Measurements from ENCODE around the gene CCDC172.
"Not testable (repeated sequence)": the region's sequence is repeated elsewhere in the genome, so short reads cannot be mapped to it uniquely, and the experiment has no call there.

Gene CCDC172

DNA sequence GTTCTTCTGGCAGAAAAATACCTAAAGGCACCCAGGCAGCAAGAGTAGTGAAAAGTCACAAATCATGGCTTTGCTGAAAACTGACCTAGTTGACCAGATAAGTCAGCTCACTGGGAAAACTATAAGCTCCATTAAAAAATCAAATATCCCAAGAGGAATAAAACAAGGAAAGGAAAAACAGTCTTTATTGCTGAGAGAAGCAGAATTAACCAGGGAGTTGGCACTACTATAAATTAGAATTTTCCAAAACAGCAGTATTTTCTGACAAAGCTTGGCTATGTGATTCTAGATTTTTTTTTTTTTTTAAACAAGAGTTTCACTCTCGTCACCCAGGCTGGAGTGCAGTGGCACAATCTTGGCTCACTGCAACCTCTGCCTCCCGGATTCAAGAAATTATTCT lies 12.6 kb downstream of the CCDC172 start:
- no peak for DNase-seq (ENCODE audit: low read depth in 2 of 2)

DNA sequence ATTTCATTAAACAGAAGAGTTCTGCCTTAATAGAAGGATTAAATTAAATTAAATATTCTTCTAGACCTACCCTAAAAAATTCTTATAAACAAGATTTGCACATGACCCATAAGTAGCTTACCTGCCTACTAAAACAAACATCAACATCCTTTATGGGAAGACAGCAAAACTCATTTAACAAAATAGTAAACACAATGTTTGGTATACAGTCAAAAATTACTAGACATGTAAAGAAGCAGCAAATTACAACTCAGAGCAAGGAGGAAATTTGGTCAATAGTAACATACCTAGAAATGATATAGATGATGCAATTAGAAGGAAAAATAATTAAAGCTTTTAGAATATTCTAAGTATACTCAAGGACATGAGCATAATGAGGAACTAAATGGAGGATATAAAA lies 27.9 kb downstream of the CCDC172 start:
- DNase-seq (ENCODE audit: low read depth in 2 of 2): no peak

DNA sequence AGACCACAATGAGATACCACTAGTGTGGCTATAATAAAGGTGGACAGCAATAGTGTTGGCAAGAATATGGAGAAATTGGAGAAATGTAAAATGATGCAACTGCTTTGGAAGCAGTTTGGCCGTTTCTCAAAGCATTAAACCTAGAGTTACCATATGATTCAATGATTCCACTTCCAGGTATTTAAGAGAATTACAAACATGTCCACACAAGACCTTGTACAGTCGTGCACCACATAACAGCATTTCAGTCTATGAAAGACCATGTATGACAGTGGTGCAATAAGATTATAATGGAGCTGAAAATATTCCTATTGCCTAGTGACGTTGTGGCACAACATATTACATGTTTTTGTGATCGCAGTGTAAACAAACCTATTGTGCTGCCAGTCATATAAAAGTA lies 29.6 kb downstream of the CCDC172 start:
- no peak for DNase-seq (ENCODE audit: low read depth in 2 of 2)

DNA sequence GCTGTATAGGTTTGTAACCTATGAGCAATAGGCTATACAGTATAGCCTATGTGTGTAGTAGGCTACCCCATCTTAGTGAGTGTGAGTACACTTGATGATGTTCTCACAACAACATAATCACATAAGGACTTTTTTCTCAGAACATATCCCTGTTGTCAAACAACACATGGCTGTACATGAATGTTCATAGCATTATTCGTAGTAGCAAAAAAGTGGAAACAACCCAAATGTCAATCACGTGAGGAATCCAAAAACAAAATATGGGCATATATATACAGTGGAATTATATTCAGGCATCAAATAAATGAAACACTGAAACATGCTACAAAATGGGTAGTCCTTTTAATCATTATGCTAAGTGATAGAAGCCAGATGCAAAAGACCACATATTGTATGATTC lies 31.1 kb downstream of the CCDC172 start:
- no peak for DNase-seq (ENCODE audit: low read depth in 2 of 2)

DNA sequence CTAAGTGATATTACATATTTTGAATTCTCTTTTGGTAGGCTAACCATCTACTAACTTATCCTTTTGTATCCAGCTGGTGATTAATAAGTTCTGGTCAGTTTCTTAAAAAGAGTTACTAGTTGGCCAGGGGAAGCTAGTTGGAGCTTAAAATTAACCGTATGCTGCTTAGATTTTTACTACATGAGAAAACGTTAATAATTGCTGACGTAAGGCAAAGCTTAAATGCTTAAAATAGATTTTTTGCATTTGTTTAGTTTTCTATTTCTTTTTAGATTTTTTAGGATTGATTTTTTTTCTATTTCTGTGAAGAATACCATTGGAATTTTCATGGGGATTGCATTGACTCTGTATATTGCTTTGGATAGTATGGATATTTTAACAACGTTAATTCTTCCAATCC lies 32.6 kb downstream of the CCDC172 start:
- no peak for DNase-seq (ENCODE audit: low read depth in 2 of 2)

DNA sequence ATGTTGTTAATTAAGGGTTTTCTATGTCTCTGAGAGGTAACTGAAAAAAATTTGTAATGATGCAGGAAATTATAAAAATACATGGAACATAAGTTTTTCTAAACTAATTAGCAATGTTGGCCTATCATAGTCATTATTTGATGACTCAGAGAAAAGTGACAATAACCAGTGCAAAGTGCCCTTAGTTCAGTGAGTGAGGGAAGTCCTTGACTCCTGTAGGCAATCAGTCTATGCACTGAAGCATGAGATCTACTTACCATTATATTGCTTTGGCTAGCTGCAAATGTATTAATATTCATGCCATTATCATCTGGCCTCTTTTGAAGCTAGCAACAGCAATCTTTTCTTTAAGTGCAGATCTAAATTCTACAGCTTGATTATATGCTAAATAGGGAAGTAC lies 40.6 kb downstream of the CCDC172 start:
- no peak for DNase-seq (ENCODE audit: low read depth in 2 of 2)

DNA sequence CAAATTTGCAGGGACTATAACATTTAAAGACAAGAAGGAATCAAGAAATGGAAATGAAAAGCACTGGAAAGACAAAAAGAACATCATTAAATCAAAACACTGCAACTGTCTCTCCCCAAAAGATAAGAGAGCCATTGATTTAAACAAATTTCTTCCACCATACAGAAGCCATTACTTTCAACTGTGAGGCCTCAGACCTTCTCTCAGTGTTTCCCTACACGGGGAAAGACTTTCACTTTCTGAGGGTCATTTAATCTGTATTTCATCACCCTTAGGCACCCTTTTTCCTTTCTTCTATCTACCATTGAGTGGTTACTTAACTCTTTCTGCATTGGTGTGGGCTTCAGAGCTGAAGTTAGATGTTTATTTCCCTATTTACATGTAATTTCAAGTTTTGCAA lies 47.5 kb downstream of the CCDC172 start:
- DNase-seq (ENCODE audit: low read depth in 2 of 2): no peak

DNA sequence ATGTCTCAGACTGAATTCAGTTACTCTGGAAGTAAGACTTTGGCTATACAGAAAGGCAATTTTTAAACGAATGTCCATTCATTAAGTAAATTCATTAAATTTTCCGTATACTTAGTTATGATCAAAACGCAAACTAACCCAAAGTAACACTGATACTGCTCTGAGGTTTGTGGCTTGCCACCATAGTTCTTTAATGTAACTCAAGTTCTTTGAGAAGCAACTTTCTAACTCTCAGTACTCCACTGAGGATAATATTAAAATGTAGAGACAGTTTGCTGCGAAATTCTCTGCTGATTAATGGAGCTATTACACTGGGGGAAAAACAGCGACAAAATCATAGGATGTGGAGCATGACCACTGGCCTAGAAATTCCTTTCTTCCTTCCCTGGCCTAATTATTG lies 58.0 kb downstream of the CCDC172 start:
- no peak for DNase-seq (ENCODE audit: low read depth in 2 of 2)

DNA sequence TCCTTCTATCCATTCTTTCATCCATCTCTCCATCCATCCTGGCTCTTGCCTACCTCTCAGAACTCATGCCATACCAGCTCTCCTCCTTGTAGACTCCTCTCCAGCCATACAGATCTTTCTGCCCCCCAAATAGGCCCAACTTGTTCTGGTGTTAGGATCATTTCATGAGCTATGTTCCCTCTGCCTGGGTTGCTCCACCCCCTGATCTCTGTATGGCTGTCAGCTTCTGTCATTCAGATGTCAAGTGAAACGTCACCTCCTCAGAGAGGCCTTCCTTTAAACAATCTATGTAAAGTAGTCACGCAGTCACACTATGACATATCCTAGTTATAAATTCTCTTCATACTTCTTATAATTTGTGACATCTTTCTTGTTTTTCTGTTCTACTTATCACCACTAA lies 61.1 kb downstream of the CCDC172 start:
- no peak for DNase-seq (ENCODE audit: low read depth in 2 of 2)

DNA sequence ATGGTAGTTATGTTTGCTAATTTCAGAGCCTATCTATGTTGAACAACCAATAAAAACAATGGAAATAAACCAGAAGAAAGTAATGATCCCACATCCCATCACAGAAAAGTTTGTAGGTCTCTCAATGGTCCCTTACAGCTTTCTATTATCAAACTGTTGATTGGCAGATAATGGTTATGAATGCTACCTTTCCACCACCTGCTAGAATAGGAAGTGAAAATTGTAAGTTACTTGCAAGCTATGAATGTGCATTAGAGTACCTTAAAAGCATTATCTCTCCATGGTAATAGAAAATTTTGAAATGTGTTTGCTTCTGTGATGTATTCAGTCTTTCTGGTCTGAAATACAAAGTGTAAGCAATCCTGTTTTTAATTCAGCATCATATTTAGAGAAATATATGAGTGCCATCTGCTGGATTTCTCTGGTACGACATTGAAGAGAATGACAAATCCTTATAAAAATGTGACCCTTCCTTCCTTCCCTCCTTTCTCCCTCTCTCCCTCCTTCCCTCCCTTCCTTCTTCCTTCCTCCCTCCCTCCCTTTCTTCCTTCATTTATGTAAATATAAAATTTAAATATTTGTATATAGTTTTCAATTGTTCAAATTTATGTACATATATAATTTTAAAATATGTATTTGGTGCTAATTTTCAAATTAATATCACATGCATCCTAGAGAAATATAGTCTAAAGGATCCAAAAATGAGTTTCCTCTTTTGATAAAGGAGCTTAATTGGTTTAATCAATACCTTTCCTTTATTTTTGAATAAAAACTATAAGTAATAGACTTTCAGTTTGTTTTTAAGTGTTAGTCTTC lies 62.0 kb downstream of the CCDC172 start:
- no peak for DNase-seq (ENCODE audit: low read depth in 2 of 2)

DNA sequence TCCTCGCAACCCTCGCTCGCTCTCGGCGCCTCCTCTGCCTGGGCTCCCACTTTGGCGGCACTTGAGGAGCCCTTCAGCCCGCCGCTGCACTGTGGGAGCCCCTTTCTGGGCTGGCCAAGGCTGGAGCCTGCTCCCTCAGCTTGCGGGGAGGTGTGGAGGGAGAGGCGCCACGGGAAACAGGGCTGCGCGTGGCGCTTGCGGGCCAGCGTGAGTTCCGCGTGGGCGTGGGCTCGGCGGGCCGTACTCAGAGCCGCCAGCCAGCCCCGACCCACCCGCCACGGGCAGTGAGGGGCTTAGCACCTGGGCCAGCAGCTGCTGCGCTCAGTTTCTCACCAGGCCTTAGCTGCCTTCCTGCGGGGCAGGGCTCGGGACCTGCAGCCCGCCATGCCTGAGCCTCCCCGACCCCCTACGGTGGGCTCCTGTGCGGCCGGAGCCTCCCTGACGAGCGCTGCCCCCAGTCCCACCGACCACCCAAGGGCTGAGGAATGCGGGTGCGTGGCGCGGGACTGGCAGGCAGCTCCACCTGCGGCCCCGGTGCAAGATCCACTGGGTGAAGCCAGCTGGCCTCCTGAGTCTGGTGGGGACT lies 69.1 kb downstream of the CCDC172 start:
- DNase-seq (ENCODE audit: low read depth in 2 of 2): not testable (repeated sequence)

DNA sequence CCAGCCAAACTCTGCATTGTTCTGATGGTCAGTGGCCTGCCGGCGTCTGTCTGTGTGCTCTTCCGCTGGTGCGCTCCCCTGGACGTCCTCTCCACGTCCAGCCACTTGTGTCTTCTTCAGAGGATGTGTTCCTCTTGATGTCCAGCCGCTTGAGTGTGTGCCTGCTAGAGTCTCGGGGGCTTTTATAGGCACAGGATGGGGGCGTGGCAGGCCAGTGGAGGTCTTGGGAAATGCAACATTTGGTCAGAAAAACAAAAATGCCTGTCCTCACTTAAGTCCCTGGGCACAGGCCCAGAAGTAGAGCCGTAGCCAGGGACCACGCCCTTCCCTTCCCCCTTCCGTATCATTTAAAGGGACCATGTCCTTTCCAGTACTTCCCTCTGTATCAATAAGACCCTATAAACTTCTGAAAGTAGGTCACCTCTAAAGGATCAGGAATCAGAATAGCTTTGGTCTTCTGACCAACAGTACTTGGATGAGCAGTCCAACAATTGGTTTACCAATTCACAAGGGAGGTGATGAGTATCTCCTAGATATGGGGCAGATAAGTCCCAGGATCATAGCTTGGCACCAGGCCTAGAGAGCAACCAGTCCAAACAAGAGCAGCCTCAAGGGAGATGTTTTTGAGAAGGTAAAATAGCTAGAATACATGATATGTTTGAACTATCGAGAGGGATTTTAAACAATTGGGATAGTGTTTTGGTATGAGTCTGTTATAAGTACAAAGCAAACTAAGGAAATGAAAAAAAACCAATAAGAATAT lies 71.2 kb downstream of the CCDC172 start:
- no peak for DNase-seq (ENCODE audit: low read depth in 2 of 2)

DNA sequence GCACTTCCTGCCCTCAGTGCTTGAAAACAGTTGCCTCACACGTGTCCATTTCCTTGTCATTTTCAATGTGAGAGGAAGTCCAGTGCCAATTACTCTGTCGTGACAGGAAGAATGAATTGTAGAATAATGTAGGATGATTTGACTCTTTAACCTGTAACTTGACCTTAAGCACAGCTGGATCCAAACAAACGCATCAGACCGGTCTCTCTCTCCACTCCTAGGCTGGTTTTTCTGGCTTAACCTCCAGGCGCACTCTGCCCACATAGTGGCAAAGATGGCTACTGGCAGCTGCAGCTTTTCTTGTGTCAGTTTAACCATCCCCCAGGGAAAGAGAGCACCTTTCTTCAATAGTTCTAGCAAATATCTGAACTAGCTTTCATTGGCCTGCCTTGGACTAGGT lies 74.0 kb downstream of the CCDC172 start:
- DNase-seq (ENCODE audit: low read depth in 2 of 2): no peak

DNA sequence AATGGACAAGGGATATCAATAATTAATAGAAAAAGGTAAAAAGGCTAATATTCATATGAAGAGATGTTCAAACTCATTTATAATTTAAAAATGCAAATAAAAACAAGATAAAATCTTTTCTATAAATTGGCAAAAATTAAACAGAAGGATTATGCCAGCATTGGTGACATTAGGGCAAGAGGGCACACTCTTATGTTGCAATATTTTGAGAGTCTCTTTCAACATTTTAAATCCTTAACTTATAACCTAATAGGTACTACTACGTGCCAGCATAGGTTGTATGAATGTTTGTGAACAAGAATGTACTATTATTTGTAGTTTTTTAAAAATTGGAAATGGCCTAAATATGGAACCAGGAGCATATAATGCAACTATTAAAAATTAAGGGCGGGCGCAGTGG lies 78.6 kb downstream of the CCDC172 start:
- DNase-seq (ENCODE audit: low read depth in 2 of 2): no peak

DNA sequence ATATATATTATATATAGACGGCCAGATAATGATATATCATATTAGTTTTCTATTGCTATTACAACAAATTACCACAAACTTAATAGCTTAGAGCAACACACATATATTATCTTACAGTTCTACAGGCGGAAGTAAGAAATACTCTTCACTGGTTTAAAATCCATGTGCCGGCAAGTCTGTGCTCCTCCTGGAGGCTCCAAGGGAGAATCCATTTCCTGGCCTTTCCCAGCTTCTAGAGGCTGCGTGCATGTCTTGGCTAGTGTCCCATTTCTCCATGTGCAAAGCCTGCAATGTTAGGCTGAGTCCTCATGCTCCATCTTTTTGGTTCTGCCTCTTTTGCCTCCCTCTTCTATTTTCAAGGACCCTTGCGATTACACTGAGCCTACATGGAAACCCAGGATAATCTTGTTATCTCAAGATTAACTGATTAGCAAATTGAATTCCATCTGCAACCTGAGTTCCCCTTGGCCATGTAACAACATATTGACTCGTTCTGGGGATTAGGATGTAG lies 79.5 kb downstream of the CCDC172 start:
- no peak for DNase-seq (ENCODE audit: low read depth in 2 of 2)

DNA sequence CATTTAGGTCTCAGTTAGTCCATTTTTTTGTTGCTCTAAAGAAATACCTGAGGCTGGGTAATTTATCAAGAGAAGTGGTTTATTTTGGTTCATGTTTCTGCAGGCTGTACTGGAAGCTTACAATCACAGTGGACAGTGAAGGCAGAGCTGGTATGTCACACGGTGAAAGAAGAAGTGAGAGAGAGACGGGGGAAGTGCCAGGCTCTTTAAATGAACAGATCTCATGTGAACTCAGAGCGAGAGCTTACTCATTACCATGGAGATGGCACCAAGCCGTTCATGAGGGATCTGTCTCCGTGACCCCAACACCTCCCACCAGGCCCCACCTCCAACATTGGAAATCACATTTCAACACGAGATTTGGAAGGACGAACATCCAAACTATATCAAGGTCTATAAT lies 84.5 kb downstream of the CCDC172 start:
- no peak for DNase-seq (ENCODE audit: low read depth in 2 of 2)

DNA sequence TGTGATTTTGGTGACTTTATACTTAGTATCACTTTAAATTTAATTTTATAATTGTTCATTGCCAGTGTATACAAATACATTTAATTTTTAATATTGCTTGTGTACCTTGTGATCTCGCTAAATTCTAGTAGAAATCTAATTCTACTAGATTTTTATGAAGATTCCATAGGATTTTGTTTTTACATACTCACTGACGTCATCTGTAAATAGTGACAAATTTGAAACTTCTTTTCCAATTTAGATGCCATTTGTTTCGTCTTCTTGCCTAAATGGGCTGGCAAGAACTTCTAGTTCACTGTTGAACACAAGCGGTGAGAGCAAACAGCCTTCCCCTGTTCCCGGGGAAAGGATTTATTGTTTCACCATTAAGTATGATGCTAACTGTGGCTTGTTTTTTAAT lies 86.1 kb downstream of the CCDC172 start:
- no peak for DNase-seq (ENCODE audit: low read depth in 2 of 2)

DNA sequence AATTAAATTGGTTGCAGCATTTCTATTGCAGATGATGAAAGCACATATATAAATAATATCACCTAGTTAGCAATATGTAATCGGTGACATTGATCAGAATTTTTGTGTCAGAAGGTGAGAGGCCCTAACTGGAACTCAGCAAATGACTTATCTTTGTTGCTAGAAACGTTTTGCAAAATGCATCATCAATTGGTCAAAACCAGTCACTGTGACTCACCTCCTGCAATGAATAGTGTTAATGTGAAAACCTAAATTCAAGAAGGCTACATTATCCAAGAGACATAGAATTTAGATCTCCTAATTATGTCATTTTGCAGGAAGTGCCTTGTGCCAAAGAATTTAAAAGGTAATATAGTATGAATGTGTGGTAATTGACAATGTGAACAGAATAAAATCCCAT lies 93.6 kb downstream of the CCDC172 start:
- DNase-seq (ENCODE audit: low read depth in 2 of 2): no peak

DNA sequence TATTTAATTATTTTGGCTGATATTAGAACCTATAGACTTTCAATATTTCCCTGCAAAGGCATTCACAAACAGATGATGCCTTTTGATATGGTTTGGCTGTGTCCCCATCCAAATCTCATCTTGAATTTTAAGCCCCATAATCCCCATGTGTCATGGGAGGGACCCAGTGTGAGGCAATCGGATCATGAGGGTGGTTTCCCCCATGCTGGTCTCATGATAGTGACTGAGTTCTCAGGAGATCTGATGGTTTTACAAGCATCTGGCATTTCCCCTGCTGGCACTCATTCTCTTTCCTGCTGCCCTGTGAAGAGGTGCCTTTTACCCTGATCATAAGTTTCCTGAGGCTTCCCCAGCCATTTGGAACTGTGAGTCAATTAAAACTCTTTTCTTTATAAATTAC lies 94.1 kb downstream of the CCDC172 start:
- no peak for DNase-seq (ENCODE audit: low read depth in 2 of 2)

DNA sequence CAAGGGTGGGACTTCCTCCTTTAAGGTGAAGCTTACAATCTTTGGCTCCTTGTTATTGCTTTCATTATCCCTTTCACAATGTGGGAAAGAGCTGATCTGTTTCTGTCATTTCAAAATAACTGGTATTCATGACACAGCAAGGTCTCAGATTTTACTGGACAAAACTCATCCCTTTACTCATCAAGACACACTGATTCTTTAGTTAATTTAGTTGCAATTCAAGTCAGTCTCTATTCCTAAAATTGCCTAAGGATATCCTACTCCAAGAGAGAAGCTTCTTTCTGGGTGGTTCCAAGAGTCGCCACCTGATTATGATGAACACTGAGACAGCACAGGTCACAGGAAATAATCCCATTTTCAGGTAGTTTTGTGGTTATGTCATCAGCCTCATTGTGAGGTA lies 97.6 kb downstream of the CCDC172 start:
- DNase-seq (ENCODE audit: low read depth in 2 of 2): no peak

DNA sequence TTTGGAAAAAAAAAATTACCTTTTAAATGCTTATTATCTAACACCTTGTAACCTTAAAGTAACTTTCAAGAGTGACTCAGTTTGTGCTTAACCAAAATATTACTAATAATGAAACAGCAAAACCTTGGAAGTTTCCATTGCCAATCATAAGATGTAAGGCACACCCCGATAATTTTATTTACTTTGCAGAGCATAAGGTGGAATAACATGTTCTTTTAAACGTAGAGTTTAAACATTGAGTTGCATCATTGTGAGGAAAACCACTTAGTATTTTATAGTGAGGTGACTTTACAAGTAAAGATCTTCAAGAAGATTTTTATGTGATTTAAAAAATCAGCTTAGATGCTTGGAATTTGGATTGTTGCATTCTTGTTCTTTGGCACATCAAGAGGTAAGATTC lies 103.4 kb downstream of the CCDC172 start, which contains the start of gene PNLIPRP3:
Gene PNLIPRP3 (plus strand): TSS at position 177 of the 400 bp plus-strand sequence. CDS start 166 bp downstream, at position 343.
- no peak for DNase-seq (ENCODE audit: low read depth in 2 of 2)

DNA sequence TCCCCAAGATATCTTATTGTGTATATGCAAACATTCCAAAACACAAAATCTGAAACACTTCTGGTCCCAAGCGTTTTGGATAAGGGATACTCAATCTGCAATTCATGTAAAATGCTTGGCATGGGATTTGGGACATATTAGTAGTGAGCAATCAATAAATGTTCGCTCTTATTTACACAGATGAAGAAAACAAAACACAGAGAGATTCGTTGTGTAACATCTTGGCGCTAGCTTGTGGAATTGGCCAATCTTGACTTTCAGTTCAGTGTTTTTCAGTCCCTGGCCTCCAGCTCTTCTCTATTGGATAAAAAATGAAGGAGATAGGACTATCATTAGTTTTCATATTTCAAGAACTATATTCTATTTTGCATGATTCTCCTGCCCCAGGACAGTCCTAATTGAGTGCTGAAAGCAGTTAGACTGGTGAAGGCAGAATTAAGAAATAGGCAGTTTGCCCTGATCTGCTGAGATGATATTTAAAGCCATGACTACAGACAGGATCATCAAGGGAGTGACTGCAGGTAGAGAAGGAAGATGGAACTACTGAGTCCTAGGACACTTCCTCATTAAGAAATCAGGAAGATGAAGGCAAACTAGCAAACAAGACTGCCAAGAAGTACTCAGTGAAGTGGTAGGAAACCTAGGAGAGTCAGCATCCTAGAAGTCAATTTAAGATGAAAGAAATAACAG lies 105.2 kb downstream of the CCDC172 start:
- DNase-seq (ENCODE audit: low read depth in 2 of 2): no peak
